HEK293T (cell line): ENCODE measurements around the gene SMC6.

Experiments
- BHLHE40 ChIP-seq: fragments of 450-650 bp; IDR thresholded peaks from 2 replicates; pipeline ENCODE4 v1.6.1; 2016; ENCODE audit warnings: mild to moderate bottlenecking, moderate library complexity, borderline replicate concordance
- CTBP1 ChIP-seq: fragments of 450-650 bp; IDR thresholded peaks from 2 replicates; pipeline ENCODE4 v1.6.1; 2016; ENCODE audit warnings: borderline replicate concordance
- ELF4 ChIP-seq: fragments of 450-650 bp; IDR thresholded peaks from 2 replicates; pipeline ENCODE4 v1.6.1; 2017; ENCODE audit warnings: antibody characterized with exemption
- FOXA1 ChIP-seq: fragments of 450-650 bp; IDR thresholded peaks from 2 replicates; pipeline ENCODE4 v1.6.1; 2016; ENCODE audit warnings: mild to moderate bottlenecking
- FOXK2 ChIP-seq: fragments of 450-650 bp; IDR thresholded peaks from 2 replicates; pipeline ENCODE4 v1.6.1; 2016; ENCODE audit warnings: mild to moderate bottlenecking
- L3MBTL2 ChIP-seq: fragments of 450-650 bp; conservative IDR thresholded peaks from 2 replicates; pipeline ENCODE4 v1.6.1; 2016; ENCODE audit warnings: mild to moderate bottlenecking
- LEF1 ChIP-seq: fragments of 450-650 bp; IDR thresholded peaks from 2 replicates; pipeline ENCODE4 v1.6.1; 2017; ENCODE audit warnings: mild to moderate bottlenecking, borderline replicate concordance
- PKNOX1 ChIP-seq: fragments of 450-650 bp; IDR thresholded peaks from 2 replicates; pipeline ENCODE4 v1.6.1; 2016
- SP1 ChIP-seq: fragments of 450-650 bp; IDR thresholded peaks from 2 replicates; pipeline ENCODE4 v1.6.1; 2017
- SUZ12 ChIP-seq: fragments of 450-650 bp; IDR thresholded peaks from 2 replicates; pipeline ENCODE4 v1.6.1; 2016; ENCODE audit warnings: mild to moderate bottlenecking
- TARDBP ChIP-seq: fragments of 450-650 bp; IDR thresholded peaks from 2 replicates; pipeline ENCODE4 v1.6.1; 2016
- ZNF384 ChIP-seq: fragments of 450-650 bp; IDR thresholded peaks from 2 replicates; pipeline ENCODE4 v1.6.1; 2016

DNA sequence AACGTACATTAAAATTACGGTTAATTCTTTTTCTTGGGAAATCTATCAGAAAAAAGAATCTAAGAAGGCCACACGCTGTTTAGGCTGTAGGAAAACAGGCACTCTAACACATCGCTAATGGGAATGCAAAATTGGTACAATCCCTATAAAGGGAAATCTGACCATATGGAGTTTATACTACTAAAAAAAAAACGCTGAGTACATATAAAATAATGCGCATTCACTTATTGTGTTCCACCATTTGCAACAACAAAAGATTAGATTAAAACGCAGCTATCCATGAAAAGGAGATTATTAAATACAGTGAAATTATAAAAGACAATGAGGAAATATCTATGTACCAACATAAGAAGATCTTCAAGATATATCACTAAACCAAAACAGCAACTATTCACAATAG, 62.8 kb downstream of the SMC6 start:
- TF ChIP-seq FOXK2 (no peak), TARDBP (no peak), FOXA1 (no peak), SP1 (no peak), ZNF384 (no peak), L3MBTL2 (no peak), BHLHE40 (no peak), LEF1 (no peak), CTBP1 (no peak), PKNOX1 (no peak), SUZ12 (no peak), ELF4 (no peak)
